Stomach (tissue), 9 donors: Measurements from ENCODE around the gene ASTN2. TPM values are rescaled to one million over a fixed set of nuclear protein-coding genes. Genes with fewer than 3 reads are reported as not detected.

Experiments
- DNase-seq, 2 donors: peaks; one replicate each; pipeline versions ENCODE4 v3.0.0 to v3.0.0-alpha.2; 2013 to 2019
- H3K27ac ChIP-seq, 5 donors: fragments of 200-600 bp in 4 of 5; sonication (generic) in 4 of 5; one replicate each; pipeline ENCODE4 v1.5.1; 2013 to 2019; ENCODE audit warnings: mild to moderate bottlenecking in 1 of 5, moderate library complexity in 1 of 5
- H3K27me3 ChIP-seq, 3 donors: fragments of 200-600 bp; sonication (generic); one replicate each; pipeline ENCODE4 v1.5.1; 2017 to 2019; ENCODE audit warnings: mixed run types in 1 of 3
- H3K36me3 ChIP-seq, 4 donors: fragments of 200-600 bp; sonication (generic); 1 replicate in 3 of 4; 2 replicates in 1 of 4; pipeline ENCODE4 v1.5.1; 2016 to 2019
- H3K4me1 ChIP-seq, 4 donors: fragments of 200-600 bp; sonication (generic); one replicate each; pipeline ENCODE4 v1.5.1; 2016 to 2019
- H3K4me3 ChIP-seq, 4 donors: fragments of 200-600 bp; sonication (generic) in 3 of 4; one replicate each; pipeline ENCODE4 v1.5.1; 2016 to 2019; ENCODE audit warnings: mild to moderate bottlenecking in 1 of 4
- H3K9me3 ChIP-seq, 4 donors: fragments of 200-600 bp; sonication (generic); one replicate each; pipeline ENCODE4 v1.5.1; 2016 to 2019
- EP300 ChIP-seq: sonication (generic); formaldehyde crosslinking; IDR thresholded peaks from one replicate; pipeline ENCODE4 v1.6.1; 2017; ENCODE audit warnings: antibody characterized with exemption
- POLR2A ChIP-seq, 4 donors: fragments of 450-650 bp; IDR thresholded peaks; one replicate each; pipeline ENCODE4 v1.6.1; 2016; ENCODE audit warnings: antibody characterized with exemption in 4 of 4, control low read depth in 2 of 4, mild to moderate bottlenecking in 1 of 4, moderate library complexity in 1 of 4
- POLR2AphosphoS5 ChIP-seq, 3 donors: sonication (generic); formaldehyde crosslinking; IDR thresholded peaks; one replicate each; pipeline ENCODE4 v1.6.1; 2016; ENCODE audit warnings: antibody characterized with exemption in 3 of 3
- WGBS, 5 donors: extraction: QIAGEN DNeasy Blood & Tissue Kit in 3 of 5; methylation state at CpG; one replicate each; pipeline versions ENCODE4 v1.1.5 to v1.1.7; 2013 to 2018; 5-methylcytosine and 5-hydroxymethylcytosine counted together
- intact Hi-C: fragments of 100-400 bp; cut with DNase I; formaldehyde crosslinking; loops from one replicate; pipeline ENCODE4 v1.15.1; 2023; ENCODE audit warnings: low total_unique reads
- polyA plus RNA-seq, 3 donors: library from polyadenylated mRNA; stranded (reverse); fragments of 200-250 nt; gene quantifications; one replicate each; pipeline ENCODE4 v1.2.3, GENCODE V29; 2013
- total RNA-seq, 5 donors: library from RNA; depleted of rRNA; stranded (reverse); fragments of >200 nt; gene quantifications; one replicate each; pipeline versions ENCODE4 v1.1.0 to v1.2.3, GENCODE V29; 2014 to 2016
- TF ChIP-seq, protein P1 (sequence below), 7 experiments: fragments of 450-650 bp in 4 of 7; fragments of 200-600 bp in 3 of 7; sonication (generic) in 3 of 7; IDR thresholded peaks; one replicate each; pipeline ENCODE4 v1.5.1; 2016 to 2019; ENCODE audit warnings: antibody characterized with exemption in 7 of 7, control low read depth in 2 of 7, mild to moderate bottlenecking in 1 of 7
- donor health status: healthy with polysubstance abuse.
- donor health status: Bipolar disorder and iron deficiency.
- donor health status: healthy.

The ASTN2 gene
- total and polyA plus RNA-seq, 8 donors = 2.1 to 22.3 (median 4.2) TPM; not detected in 1

DNA sequence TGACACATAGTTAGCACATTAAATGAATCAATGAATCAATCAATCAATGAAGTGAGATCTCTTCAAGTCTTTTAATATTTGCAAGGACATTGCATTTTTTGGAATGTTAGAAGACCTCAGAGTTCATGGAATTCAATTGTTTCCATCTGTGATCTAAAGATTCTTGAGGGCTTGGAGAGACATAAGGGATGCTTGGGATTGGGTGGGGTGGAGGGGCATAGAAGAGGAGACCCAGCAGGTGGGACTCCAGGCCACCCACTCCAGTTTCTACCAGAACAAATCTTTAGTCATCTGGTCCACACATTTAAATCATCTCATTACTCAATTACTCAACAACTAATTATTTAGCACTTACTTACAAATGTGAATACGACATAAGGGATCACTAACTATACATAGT is 978.7 kb downstream of the ASTN2 start:
- TF ChIP-seq POLR2AphosphoS5 (IDR thresholded peaks at IDR 0.05) = no peak
- intact Hi-C loops = no loop called here
- Histone ChIP-seq H3K27me3 (no peaks in the 10 kb centered on the region), H3K4me1 (no peaks in the 10 kb centered on the region), H3K4me3 (no peak overlapping the region), H3K9me3 (no peaks in the 10 kb centered on the region), H3K27ac (no peak overlapping the region), H3K36me3 (peaks cover 0 to 10% (median 5%) of the 10 kb centered on the region in 4 donors)
- WGBS, 5 donors = 81 to 92% (median 89%) methylated on average over 1 of the region's 1 CpG
- no peak for DNase-seq

DNA sequence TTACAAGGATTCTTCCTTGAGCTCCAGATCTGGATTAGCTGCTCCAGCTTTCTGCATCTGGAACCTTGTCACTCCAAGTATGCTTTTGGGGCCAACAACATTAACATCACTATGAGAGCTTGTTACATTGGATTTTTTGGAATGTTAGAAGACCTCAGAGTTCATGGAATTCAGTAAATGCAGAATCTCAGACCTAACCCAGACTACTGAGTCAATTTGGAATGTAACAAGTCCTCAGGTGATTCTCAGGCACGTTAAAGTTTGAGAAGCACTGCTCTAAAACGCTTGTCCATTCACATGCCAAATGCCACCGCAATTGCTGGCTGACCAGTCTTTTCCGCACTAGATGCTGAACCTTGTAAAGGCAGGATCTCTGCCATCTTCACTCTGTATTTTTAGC is 979.2 kb downstream of the ASTN2 start:
- H3K27me3 ChIP-seq = no peaks in the 10 kb centered on the region
- 54 to 65% (median 58%) methylated on average over 4 of the region's 4 CpGs for WGBS, 5 donors
- peaks cover 0 to 8% (median 5%) of the 10 kb centered on the region in 4 donors for H3K36me3 ChIP-seq
- intact Hi-C loops = no loop called here
- TF ChIP-seq, protein P1, sequence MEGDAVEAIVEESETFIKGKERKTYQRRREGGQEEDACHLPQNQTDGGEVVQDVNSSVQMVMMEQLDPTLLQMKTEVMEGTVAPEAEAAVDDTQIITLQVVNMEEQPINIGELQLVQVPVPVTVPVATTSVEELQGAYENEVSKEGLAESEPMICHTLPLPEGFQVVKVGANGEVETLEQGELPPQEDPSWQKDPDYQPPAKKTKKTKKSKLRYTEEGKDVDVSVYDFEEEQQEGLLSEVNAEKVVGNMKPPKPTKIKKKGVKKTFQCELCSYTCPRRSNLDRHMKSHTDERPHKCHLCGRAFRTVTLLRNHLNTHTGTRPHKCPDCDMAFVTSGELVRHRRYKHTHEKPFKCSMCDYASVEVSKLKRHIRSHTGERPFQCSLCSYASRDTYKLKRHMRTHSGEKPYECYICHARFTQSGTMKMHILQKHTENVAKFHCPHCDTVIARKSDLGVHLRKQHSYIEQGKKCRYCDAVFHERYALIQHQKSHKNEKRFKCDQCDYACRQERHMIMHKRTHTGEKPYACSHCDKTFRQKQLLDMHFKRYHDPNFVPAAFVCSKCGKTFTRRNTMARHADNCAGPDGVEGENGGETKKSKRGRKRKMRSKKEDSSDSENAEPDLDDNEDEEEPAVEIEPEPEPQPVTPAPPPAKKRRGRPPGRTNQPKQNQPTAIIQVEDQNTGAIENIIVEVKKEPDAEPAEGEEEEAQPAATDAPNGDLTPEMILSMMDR (IDR thresholded peaks at IDR 0.05) = no peak
- TF ChIP-seq EP300 (no peak), POLR2AphosphoS5 (IDR thresholded peaks at IDR 0.05) (no peak)
- no peak overlapping the region for H3K27ac ChIP-seq
- no peak overlapping the region for H3K4me3 ChIP-seq
- H3K9me3 ChIP-seq = no peaks in the 10 kb centered on the region
- no peak for DNase-seq
- H3K4me1 ChIP-seq = no peaks in the 10 kb centered on the region

DNA sequence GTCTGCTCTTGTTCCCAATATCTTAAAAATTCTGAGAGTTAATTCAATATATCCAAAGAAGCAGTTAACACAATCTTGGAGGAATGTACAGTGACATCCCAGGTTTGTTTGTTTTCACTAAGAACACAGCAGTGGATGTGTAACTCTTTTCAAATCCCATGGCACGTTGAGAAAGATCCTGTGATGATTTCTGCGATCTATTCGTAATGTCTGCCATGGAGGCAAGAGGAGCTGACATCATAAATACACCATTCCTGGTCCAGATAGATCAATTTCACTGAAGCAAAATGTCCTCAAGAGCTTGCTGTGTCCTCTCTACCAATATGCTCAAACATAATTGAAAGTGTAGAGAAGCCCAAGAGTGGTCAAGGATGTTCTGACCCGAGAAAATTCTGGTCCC is 980.5 kb downstream of the ASTN2 start:
- Histone ChIP-seq H3K9me3 (no peaks in the 10 kb centered on the region), H3K36me3 (peaks cover 0 to 4% (median 0%) of the 10 kb centered on the region in 4 donors), H3K27me3 (no peaks in the 10 kb centered on the region), H3K27ac (no peak overlapping the region), H3K4me1 (no peaks in the 10 kb centered on the region), H3K4me3 (no peak overlapping the region)
- 68 to 83% (median 74%) methylated on average over 4 of the region's 4 CpGs for WGBS, 5 donors
- DNase-seq = no peak
- TF ChIP-seq POLR2A (IDR thresholded peaks at IDR 0.05) (no peak), POLR2AphosphoS5 (IDR thresholded peaks at IDR 0.05) (no peak), EP300 (no peak)
- TF ChIP-seq, protein P1 (IDR thresholded peaks at IDR 0.05) = no peak
- intact Hi-C loops = no loop called here

DNA sequence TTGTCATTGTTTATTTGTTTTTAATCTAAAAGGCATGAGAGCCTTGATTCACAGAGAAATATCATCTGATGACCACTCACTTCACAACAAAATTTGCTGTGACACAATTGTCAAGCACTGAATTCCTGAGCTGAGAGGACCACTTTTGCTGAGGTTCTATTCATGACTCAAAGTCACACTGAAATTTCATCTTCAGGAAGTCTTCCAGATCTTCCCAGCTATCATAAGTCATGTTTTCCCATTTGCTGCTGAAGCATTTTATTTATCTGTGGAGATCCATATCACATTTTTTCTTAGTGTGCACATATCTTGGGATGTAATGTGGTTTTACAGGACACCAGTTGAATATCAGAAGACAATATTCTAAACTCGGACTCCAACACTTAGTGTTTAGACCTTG is 982.8 kb downstream of the ASTN2 start:
- DNase-seq = no peak
- H3K27me3 ChIP-seq = no peaks in the 10 kb centered on the region
- no peaks in the 10 kb centered on the region for H3K4me1 ChIP-seq
- no peaks in the 10 kb centered on the region for H3K36me3 ChIP-seq
- TF ChIP-seq POLR2AphosphoS5 (IDR thresholded peaks at IDR 0.05) = no peak
- no peak for TF ChIP-seq EP300
- TF ChIP-seq POLR2A (IDR thresholded peaks at IDR 0.05) = no peak
- TF ChIP-seq, protein P1 (IDR thresholded peaks at IDR 0.05) = no peak
- H3K9me3 ChIP-seq = no peaks in the 10 kb centered on the region
- no peak overlapping the region for H3K4me3 ChIP-seq
- intact Hi-C loops = no loop called here
- no peak overlapping the region for H3K27ac ChIP-seq
- 92 to 95% (median 94%) methylated on average over 1 of the region's 1 CpG for WGBS, 5 donors

DNA sequence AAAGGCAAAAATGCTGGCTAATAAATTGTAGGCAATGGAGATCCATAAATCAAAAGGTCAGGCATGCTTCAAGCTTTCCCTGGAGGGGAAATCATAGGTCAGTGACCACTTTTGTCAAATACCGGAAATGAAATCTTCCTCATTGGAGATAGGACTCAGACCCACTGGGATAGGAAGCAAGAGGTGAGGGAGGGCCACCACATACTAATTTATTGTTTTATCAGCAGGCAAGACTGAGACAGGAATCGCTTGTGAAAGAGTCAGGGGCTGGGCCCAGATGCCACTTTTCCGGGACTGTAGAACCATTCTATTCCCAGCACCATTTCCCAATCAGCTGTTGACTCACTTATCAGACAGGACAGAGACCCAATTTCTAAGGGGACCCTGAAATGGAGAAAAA is 984.0 kb downstream of the ASTN2 start:
- TF ChIP-seq POLR2A (IDR thresholded peaks at IDR 0.05) (no peak), POLR2AphosphoS5 (IDR thresholded peaks at IDR 0.05) (no peak), EP300 (no peak)
- TF ChIP-seq, protein P1 (IDR thresholded peaks at IDR 0.05) = no peak
- DNase-seq = no peak
- H3K9me3 ChIP-seq = no peaks in the 10 kb centered on the region
- H3K27me3 ChIP-seq = no peaks in the 10 kb centered on the region
- no peak overlapping the region for H3K4me3 ChIP-seq
- peaks cover 0 to 2% (median under 1%) of the 10 kb centered on the region in 4 donors for H3K36me3 ChIP-seq
- 80 to 90% (median 87%) methylated on average over 3 of the region's 3 CpGs for WGBS, 5 donors
- no peaks in the 10 kb centered on the region for H3K4me1 ChIP-seq
- intact Hi-C loops = no loop called here
- H3K27ac ChIP-seq = no peak overlapping the region
